ENCODE measurements around the gene CD33. TPM values are rescaled to one million over a fixed set of nuclear protein-coding genes. Genes with fewer than 3 reads are reported as not detected.

Gene CD33
- polyA plus RNA-seq, 1 donor from 2014 or later, result not detected

DNA sequence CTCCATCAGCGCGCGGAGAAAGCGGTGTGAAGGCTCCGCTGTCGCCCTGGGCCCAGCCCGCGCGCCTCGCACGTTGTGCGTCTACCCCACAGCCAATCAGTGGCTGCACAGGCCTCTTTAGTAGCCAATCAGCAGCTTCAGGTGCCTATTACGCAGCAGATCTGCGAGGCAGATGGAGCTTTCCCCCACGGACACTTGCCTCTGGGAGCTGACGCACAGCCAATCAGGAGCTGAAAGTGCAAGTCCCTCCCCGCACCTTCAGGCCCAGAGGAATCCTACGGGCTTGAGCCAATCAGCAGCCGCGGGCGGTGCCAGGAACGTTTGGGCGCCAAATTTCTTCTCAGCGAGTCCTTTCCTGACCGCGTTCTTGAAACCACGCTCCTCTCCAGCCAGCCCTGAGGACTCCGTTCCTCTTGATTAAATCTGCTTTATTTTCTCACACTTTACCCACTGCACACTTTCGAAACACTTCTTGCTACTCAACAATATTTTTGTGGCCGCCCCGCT is 42.9 kb upstream of the CD33 start:
- H3F3A ChIP-seq (ENCODE audit: insufficient read depth, low read length, poor library complexity, severe bottlenecking), result no peaks in the 10 kb centered on the region
- no peak overlapping the region for H3K4me3 ChIP-seq (ENCODE audit: low read length)

DNA sequence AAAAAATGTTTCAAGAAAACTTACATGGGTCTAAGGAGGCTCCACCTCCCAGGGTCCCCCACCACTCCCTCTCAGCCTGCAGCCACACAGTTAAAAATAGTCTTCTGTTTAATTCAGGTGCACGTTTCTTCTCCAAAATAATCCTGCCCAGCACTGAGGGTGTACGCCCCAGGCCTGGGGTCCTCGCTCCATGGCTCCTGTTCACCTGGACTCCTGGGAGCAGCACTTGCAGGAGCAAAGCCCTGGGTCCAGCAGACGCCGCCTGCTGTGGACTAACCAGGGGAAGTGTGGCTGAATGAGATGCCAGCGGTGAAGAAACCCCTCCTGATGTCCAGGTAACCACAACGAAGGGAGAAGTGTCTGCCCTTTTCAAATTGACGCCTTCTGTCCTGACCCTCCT is 41.3 kb upstream of the CD33 start:
- no peaks in the 10 kb centered on the region for H3K36me3 ChIP-seq (ENCODE audit: insufficient read depth, low read length)
- no peaks in the 10 kb centered on the region for H4K20me1 ChIP-seq (ENCODE audit: insufficient read depth)
- H3K4me2 ChIP-seq (ENCODE audit: low read length), result no peak overlapping the region
- H3K9me2 ChIP-seq (ENCODE audit: insufficient read depth, low read length), result no peaks in the 10 kb centered on the region
- H2AFZ ChIP-seq (ENCODE audit: low read depth, low read length), result no peak overlapping the region
- H3K4me3 ChIP-seq (ENCODE audit: low read length), result no peak overlapping the region
- H3K9me3 ChIP-seq (ENCODE audit: low read length), result peaks cover 3% of the 10 kb centered on the region
- H3F3A ChIP-seq (ENCODE audit: insufficient read depth, low read length, poor library complexity, severe bottlenecking), result no peaks in the 10 kb centered on the region
- H3K27ac ChIP-seq (ENCODE audit: low read length), result no peak overlapping the region
- peaks cover 3% of the 10 kb centered on the region for H3K27me3 ChIP-seq (ENCODE audit: insufficient read depth, low read depth, low read length)
- TF ChIP-seq, protein P1, sequence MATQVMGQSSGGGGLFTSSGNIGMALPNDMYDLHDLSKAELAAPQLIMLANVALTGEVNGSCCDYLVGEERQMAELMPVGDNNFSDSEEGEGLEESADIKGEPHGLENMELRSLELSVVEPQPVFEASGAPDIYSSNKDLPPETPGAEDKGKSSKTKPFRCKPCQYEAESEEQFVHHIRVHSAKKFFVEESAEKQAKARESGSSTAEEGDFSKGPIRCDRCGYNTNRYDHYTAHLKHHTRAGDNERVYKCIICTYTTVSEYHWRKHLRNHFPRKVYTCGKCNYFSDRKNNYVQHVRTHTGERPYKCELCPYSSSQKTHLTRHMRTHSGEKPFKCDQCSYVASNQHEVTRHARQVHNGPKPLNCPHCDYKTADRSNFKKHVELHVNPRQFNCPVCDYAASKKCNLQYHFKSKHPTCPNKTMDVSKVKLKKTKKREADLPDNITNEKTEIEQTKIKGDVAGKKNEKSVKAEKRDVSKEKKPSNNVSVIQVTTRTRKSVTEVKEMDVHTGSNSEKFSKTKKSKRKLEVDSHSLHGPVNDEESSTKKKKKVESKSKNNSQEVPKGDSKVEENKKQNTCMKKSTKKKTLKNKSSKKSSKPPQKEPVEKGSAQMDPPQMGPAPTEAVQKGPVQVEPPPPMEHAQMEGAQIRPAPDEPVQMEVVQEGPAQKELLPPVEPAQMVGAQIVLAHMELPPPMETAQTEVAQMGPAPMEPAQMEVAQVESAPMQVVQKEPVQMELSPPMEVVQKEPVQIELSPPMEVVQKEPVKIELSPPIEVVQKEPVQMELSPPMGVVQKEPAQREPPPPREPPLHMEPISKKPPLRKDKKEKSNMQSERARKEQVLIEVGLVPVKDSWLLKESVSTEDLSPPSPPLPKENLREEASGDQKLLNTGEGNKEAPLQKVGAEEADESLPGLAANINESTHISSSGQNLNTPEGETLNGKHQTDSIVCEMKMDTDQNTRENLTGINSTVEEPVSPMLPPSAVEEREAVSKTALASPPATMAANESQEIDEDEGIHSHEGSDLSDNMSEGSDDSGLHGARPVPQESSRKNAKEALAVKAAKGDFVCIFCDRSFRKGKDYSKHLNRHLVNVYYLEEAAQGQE (IDR thresholded peaks at IDR 0.05; ENCODE audit: borderline replicate concordance), result no peak
- TF ChIP-seq EZH2 (IDR thresholded peaks at IDR 0.05; ENCODE audit: borderline replicate concordance, insufficient read depth, low read length, poor library complexity, severe bottlenecking), result no peak
- no peak for TF ChIP-seq EP300 (conservative IDR thresholded peaks at IDR 0.05; ENCODE audit: poor library complexity, severe bottlenecking)
- no peak for TF ChIP-seq TAF1 (IDR thresholded peaks at IDR 0.05; ENCODE audit: low read depth)
- TF ChIP-seq MXI1 (conservative IDR thresholded peaks at IDR 0.05; ENCODE audit: poor library complexity, severe bottlenecking), result no peak
- TF ChIP-seq POLR2AphosphoS5 (IDR thresholded peaks at IDR 0.05), result no peak
- TF ChIP-seq, protein P2, sequence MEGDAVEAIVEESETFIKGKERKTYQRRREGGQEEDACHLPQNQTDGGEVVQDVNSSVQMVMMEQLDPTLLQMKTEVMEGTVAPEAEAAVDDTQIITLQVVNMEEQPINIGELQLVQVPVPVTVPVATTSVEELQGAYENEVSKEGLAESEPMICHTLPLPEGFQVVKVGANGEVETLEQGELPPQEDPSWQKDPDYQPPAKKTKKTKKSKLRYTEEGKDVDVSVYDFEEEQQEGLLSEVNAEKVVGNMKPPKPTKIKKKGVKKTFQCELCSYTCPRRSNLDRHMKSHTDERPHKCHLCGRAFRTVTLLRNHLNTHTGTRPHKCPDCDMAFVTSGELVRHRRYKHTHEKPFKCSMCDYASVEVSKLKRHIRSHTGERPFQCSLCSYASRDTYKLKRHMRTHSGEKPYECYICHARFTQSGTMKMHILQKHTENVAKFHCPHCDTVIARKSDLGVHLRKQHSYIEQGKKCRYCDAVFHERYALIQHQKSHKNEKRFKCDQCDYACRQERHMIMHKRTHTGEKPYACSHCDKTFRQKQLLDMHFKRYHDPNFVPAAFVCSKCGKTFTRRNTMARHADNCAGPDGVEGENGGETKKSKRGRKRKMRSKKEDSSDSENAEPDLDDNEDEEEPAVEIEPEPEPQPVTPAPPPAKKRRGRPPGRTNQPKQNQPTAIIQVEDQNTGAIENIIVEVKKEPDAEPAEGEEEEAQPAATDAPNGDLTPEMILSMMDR (IDR thresholded peaks at IDR 0.05; ENCODE audit: poor library complexity, severe bottlenecking), result no peak
- TF ChIP-seq SMC3 (conservative IDR thresholded peaks at IDR 0.05; ENCODE audit: poor library complexity), result no peak
- TF ChIP-seq RAD21 (conservative IDR thresholded peaks at IDR 0.05), result no peak
- no peak overlapping the region for H3K9ac ChIP-seq (ENCODE audit: low read length)
- no peaks in the 10 kb centered on the region for H3K79me2 ChIP-seq (replicated peaks; ENCODE audit: insufficient read depth, low read length)

More for the DNA sequence above, 42.9 kb upstream of the CD33 start:
- Histone ChIP-seq H3K9me2 (ENCODE audit: insufficient read depth, low read length) (no peaks in the 10 kb centered on the region), H3K36me3 (ENCODE audit: insufficient read depth, low read length) (no peaks in the 10 kb centered on the region), H3K27ac (ENCODE audit: low read length) (no peak overlapping the region), H2AFZ (ENCODE audit: low read depth, low read length) (no peak overlapping the region), H3K9ac (ENCODE audit: low read length) (no peak overlapping the region), H3K4me2 (ENCODE audit: low read length) (no peak overlapping the region), H3K79me2 (replicated peaks; ENCODE audit: insufficient read depth, low read length) (no peaks in the 10 kb centered on the region), H3K9me3 (ENCODE audit: low read length) (peaks cover 3% of the 10 kb centered on the region), H4K20me1 (ENCODE audit: insufficient read depth) (no peaks in the 10 kb centered on the region), H3K27me3 (ENCODE audit: insufficient read depth, low read depth, low read length) (peaks cover 3% of the 10 kb centered on the region)
- TF ChIP-seq EZH2 (IDR thresholded peaks at IDR 0.05; ENCODE audit: borderline replicate concordance, insufficient read depth, low read length, poor library complexity, severe bottlenecking), result no peak
- TF ChIP-seq MXI1 (conservative IDR thresholded peaks at IDR 0.05; ENCODE audit: poor library complexity, severe bottlenecking), result no peak
- TF ChIP-seq EP300 (conservative IDR thresholded peaks at IDR 0.05; ENCODE audit: poor library complexity, severe bottlenecking), result no peak
- TF ChIP-seq, protein P1 (IDR thresholded peaks at IDR 0.05; ENCODE audit: borderline replicate concordance), result no peak
- no peak for TF ChIP-seq SMC3 (conservative IDR thresholded peaks at IDR 0.05; ENCODE audit: poor library complexity)
- TF ChIP-seq TAF1 (IDR thresholded peaks at IDR 0.05; ENCODE audit: low read depth), result no peak
- TF ChIP-seq, protein P2 (IDR thresholded peaks at IDR 0.05; ENCODE audit: poor library complexity, severe bottlenecking), result no peak
- no peak for TF ChIP-seq RAD21 (conservative IDR thresholded peaks at IDR 0.05)
- TF ChIP-seq POLR2AphosphoS5 (IDR thresholded peaks at IDR 0.05), result no peak
